Brain microvascular endothelial cell (primary cell): ENCODE data around the gene GFRA1.

Experiments used
- DNase-seq: peaks from one replicate; pipeline ENCODE4 v3.0.0-alpha.2; 2020
- H3K27ac ChIP-seq: fragments of 250-450 bp; sonication (Bioruptor Pico); 2 replicates; pipeline ENCODE4 v1.5.1; 2020; ENCODE audit warnings: mild to moderate bottlenecking, moderate library complexity
- H3K27me3 ChIP-seq: fragments of 250-450 bp; sonication (Bioruptor Pico); replicated peaks from 2 replicates; pipeline ENCODE4 v1.5.1; 2020; ENCODE audit warnings: mild to moderate bottlenecking
- H3K36me3 ChIP-seq: fragments of 250-450 bp; sonication (Bioruptor Pico); replicated peaks from 2 replicates; pipeline ENCODE4 v1.5.1; 2020; ENCODE audit warnings: mild to moderate bottlenecking
- H3K4me3 ChIP-seq: 2 replicates; pipeline ENCODE4 v1.5.1; 2011; ENCODE audit warnings: low read depth, mild to moderate bottlenecking, control low read depth, low read length, moderate library complexity
- CTCF ChIP-seq: IDR thresholded peaks from 2 replicates; pipeline ENCODE4 v1.5.1; 2011; ENCODE audit warnings: low read depth, mild to moderate bottlenecking, moderate library complexity, low read length, control low read depth, inconsistent platforms; ENCODE audit errors: missing control alignments
- in situ Hi-C: cut with HindIII; loops from 2 replicates; pipeline ENCODE4 v1.10.0; 2017; ENCODE audit warnings: low sequenced_read_pairs, low pct_ligation_motif_present

The GFRA1 gene

GRCh38 chr10:116130006-116130405 lies 143.0 kb downstream of the GFRA1 start:
- TF ChIP-seq CTCF = no peak
- Histone ChIP-seq H3K4me3 (no peak overlapping the region), H3K27me3 (no peaks in the 10 kb centered on the region), H3K36me3 (no peaks in the 10 kb centered on the region), H3K27ac (no peak overlapping the region)
- DNase-seq = no peak
- in situ Hi-C loops = no loop called here

DNA sequence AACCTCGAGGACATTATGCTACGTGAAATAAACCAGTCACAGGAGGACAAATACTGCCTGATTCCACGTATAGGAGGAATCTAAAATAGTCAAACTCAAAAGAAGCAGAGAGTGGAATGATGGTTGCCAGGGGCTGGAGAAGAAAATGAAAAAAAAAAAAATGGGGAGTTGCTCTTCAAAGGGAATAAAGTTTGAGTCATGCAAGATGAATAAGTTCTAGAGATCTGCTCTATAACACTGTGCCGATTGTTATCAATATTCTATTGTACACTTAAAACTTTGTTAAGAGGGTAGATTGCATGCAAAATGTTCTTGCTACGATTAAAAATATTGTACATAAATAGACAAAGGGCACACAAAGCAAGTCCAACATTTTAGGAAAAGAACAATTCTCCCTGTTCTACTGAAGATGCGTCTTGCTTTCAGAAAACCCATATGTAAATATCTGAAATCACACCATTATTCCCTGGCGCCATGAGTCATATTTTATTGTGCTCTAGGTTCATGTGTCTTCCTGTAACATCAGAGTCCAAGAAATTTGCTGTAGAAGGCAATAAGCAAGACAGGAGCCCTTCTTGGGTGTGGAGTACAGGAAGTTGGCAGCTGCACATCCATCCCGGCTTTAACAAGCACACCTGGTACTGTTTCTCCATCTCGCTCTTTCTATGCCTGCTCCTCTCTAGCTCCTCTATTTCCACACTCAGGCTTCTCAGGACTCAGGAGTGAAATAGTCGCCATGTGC lies 145.9 kb downstream of the GFRA1 start:
- no peak for DNase-seq
- Histone ChIP-seq H3K27me3 (no peaks in the 10 kb centered on the region), H3K27ac (no peak overlapping the region), H3K36me3 (no peaks in the 10 kb centered on the region), H3K4me3 (no peak overlapping the region)
- TF ChIP-seq CTCF = no peak
- in situ Hi-C loops = no loop called here

DNA sequence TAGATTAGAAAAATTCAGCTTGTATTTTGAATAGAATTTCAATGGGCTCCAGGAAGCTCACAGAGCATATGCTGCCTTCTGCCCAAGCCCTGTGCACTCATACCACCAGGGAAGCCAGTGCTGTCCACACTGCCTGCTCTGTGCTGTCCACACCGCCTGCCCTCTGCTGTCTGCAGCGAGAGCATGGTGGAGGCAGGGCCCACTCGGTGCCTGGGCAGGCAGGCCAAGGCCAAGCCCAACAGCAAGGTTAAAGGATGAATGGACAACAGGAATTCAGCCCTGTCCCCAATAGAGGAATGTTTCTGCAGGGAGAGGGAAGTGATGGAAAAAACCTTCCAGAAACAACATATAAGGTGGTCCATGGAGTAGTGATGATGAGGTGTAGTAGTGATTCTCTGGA lies 146.8 kb downstream of the GFRA1 start:
- in situ Hi-C loops = no loop called here
- H3K27me3 ChIP-seq = no peaks in the 10 kb centered on the region
- no peak overlapping the region for H3K27ac ChIP-seq
- no peak overlapping the region for H3K4me3 ChIP-seq
- no peak for DNase-seq
- TF ChIP-seq CTCF = no peak
- no peaks in the 10 kb centered on the region for H3K36me3 ChIP-seq

GRCh38 chr10:116125180-116125579 lies 147.8 kb downstream of the GFRA1 start:
- no peak overlapping the region for H3K27ac ChIP-seq
- H3K4me3 ChIP-seq = no peak overlapping the region
- in situ Hi-C loops = no loop called here
- H3K36me3 ChIP-seq = no peaks in the 10 kb centered on the region
- DNase-seq = no peak
- no peak for TF ChIP-seq CTCF
- no peaks in the 10 kb centered on the region for H3K27me3 ChIP-seq

DNA sequence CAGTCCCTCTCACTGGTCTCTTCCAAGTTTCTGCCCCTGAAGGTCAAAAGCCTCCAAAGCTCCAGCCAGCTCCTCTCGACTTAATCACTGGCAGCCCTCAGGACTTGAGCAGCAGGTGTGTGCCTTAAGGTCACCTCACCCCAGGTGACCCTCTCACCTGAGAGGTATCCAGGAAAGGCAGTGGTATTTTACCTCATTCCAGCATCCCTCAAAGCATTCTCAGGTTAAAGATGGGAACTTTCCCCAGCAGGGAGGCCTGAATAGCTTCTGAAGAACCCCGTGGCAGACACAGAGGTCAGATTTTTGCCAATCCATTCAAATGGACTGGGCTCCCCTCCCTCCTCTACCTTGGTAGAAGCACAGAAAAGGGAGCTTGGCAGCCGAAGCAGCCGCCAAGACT lies 148.2 kb downstream of the GFRA1 start:
- H3K27me3 ChIP-seq = no peaks in the 10 kb centered on the region
- TF ChIP-seq CTCF = no peak
- H3K4me3 ChIP-seq = no peak overlapping the region
- H3K36me3 ChIP-seq = no peaks in the 10 kb centered on the region
- in situ Hi-C loops = no loop called here
- H3K27ac ChIP-seq = no peak overlapping the region
- DNase-seq = no peak

DNA sequence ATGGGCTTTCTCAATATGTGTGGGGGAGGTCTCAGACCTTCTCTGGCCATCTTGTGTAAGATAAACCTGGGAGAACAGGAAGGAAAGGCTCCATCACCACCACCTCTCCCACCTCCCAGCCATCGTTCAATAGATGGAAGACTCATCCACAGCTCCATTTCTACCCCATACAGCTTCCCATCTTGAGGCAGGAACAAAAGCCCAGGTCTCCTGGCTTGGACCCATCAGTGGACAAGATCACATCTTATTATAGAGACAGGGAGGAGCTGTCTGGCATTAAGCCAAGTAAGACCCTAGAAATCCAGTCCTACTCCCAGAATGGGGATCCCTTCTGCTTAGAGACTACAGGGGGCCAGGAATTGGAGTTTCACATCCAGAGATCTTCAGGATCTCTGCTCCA lies 150.3 kb downstream of the GFRA1 start:
- H3K27me3 ChIP-seq = no peaks in the 10 kb centered on the region
- H3K27ac ChIP-seq = no peak overlapping the region
- no peak for TF ChIP-seq CTCF
- DNase-seq = no peak
- in situ Hi-C loops = no loop called here
- H3K4me3 ChIP-seq = no peak overlapping the region
- no peaks in the 10 kb centered on the region for H3K36me3 ChIP-seq
